Cardiac septum (tissue), 1 donor: ENCODE measurements around the gene PTCSC3. TPM values are rescaled to one million over a fixed set of nuclear protein-coding genes. Genes with fewer than 3 reads are reported as not detected.

Source experiments
- DNase-seq: peaks from one replicate; pipeline ENCODE4 v3.0.0-alpha.2; 2020; ENCODE audit warnings: low spot score
- intact Hi-C: fragments of 100-400 bp; cut with DNase I; formaldehyde crosslinking; loops from one replicate; pipeline ENCODE4 v1.14.0; 2022
- total RNA-seq: library from RNA; stranded (reverse); fragmentation: NEBNext Ultra II Directional; extraction: Animal tissue kit (Norgen Biotek cat#: 25700); gene quantifications from one replicate; pipeline ENCODE4 v1.2.1, GENCODE V29; 2021
- donor health status: DM: no; HTN: no; CAD: no.

PTCSC3 gene
- total RNA-seq, 1 donor from 2014 or later: not detected

- no peak for DNase-seq
- intact Hi-C loops: no loop called here
Measured at GRCh38 chr14:36087411-36087810, 89.1 kb downstream of the PTCSC3 start.

- no peak for DNase-seq
- intact Hi-C loops: no loop called here
Measured at GRCh38 chr14:36086629-36087395, 89.7 kb downstream of the PTCSC3 start.

GRCh38 chr14:36085861-36086260 is 90.7 kb downstream of the PTCSC3 start:
- no peak for DNase-seq
- intact Hi-C loops: no loop called here

Other genes starting within 250 kb of the PTCSC3 start
- 12.1 TPM for gene MBIP, start 143.9 kb upstream of the PTCSC3 start, total RNA-seq